ENCODE data around the gene IRF2BPL.

GRCh38 chr14:76975051-76975450 lies 53.5 kb downstream of the IRF2BPL start:
- TF ChIP-seq SAP30 (IDR thresholded peaks at IDR 0.05; ENCODE audit: insufficient read depth, insufficient replicate concordance, low read length) (no peak), CTCF (IDR thresholded peaks at IDR 0.05; ENCODE audit: control extremely low read depth in 1 of 3, insufficient read depth in 1 of 3, low read depth in 1 of 3, low read length in 3 of 3) (no peak), CREB1 (IDR thresholded peaks at IDR 0.05) (no peak), JUN (IDR thresholded peaks at IDR 0.05; ENCODE audit: low read depth, low read length) (no peak), RBBP5 (IDR thresholded peaks at IDR 0.05; ENCODE audit: borderline replicate concordance, low read depth, low read length) (no peak), TAF1 (IDR thresholded peaks at IDR 0.05; ENCODE audit: low read depth, low read length) (no peak), YY1 (IDR thresholded peaks at IDR 0.05; ENCODE audit: low read depth, low read length) (no peak)
